ENCODE data around the gene KCNK15. TPM values are rescaled to one million over a fixed set of nuclear protein-coding genes. Genes with fewer than 3 reads are reported as not detected.

Gene KCNK15
- polyA plus RNA-seq, 1 donor (not counting 4 experiments of a cell fraction or from before 2014, with no cell fraction given) = not detected

DNA sequence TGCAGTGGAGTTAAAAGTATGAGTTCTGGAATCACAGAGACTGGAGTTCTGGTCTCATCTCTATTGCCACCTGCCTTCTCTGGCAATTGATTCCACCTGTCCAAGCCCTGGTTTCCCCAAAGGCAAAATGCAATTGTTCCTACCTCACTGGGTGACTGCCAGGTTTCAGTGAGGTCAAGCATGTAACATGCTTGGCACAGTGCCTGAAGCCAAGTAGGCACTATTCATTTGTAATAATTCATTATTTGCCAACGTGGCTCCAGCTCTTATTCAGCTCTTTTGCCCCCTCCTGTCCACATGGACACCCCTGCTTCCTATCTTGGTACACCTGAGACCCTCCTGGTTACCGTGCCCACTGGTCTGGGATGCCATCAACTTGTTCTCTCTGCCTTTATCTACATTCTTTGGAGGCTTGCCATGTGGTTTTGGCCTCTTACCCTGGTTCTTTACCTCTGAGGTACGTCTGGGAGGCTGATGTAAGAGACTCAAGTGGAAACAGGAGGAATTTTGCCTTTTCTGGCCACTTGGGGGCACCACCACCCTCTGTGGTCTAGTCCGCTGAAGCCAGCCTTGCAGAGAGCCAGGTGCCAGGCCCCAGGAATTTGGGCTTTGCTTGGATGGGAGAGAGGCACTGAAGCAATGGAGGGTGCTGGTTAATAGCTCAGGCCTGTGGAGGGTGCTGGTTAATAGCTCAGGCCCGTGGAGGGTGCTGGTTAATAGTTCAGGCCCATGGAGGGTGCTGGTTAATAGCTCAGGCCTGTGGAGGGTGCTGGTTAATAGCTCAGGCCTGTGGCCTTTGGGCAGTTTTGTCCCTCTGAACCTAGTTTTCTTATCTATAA, 1.7 kb downstream of the KCNK15 start:
- Histone ChIP-seq H3K9me3 (ENCODE audit: control insufficient read depth, low read depth, low read length) (no peaks in the 10 kb centered on the region), H3K27me3 (ENCODE audit: control insufficient read depth, extremely low read depth, insufficient read depth, low read length) (peaks cover 71% of the 10 kb centered on the region), H3K4me1 (ENCODE audit: control insufficient read depth, extremely low read depth, insufficient read depth, low read length) (peaks cover 8% of the 10 kb centered on the region), H3K4me3 (ENCODE audit: control insufficient read depth in 2 of 3, extremely low read depth in 1 of 3, insufficient read depth in 2 of 3, low read depth in 1 of 3, low read length in 3 of 3) (peak overlapping the region in 1 of 3 experiments; percentile 29), H3K79me2 (ENCODE audit: control insufficient read depth, insufficient read depth, low read length) (no peaks in the 10 kb centered on the region), H4K20me1 (ENCODE audit: control insufficient read depth, extremely low read depth, insufficient read depth, low read length) (peaks cover 5% of the 10 kb centered on the region), H2AFZ (ENCODE audit: control insufficient read depth, low read length) (no peak overlapping the region), H3K9ac (ENCODE audit: control insufficient read depth, extremely low read depth, insufficient read depth, low read length) (no peak overlapping the region), H3K9me1 (ENCODE audit: control insufficient read depth, extremely low read depth, insufficient read depth, low read length) (no peaks in the 10 kb centered on the region), H3K4me2 (ENCODE audit: control insufficient read depth, extremely low read depth, insufficient read depth, low read depth, low read length) (peak overlapping the region; percentile 42), H3K36me3 (ENCODE audit: control insufficient read depth in 2 of 2, extremely low read depth in 1 of 2, insufficient read depth in 2 of 2, low read length in 2 of 2) (no peaks in the 10 kb centered on the region), H3K27ac (ENCODE audit: control insufficient read depth, insufficient read depth, low read length) (no peak overlapping the region)
- peak; percentile 62 for FAIRE-seq
- dilution Hi-C loops (cut with MboI; ENCODE audit: extremely low pct_ligation_motif_present, low sequenced_read_pairs) = no loop called here
- peak; percentile 64 for DNase-seq (ENCODE audit: low read depth, low spot score)
- TF ChIP-seq, protein P1, sequence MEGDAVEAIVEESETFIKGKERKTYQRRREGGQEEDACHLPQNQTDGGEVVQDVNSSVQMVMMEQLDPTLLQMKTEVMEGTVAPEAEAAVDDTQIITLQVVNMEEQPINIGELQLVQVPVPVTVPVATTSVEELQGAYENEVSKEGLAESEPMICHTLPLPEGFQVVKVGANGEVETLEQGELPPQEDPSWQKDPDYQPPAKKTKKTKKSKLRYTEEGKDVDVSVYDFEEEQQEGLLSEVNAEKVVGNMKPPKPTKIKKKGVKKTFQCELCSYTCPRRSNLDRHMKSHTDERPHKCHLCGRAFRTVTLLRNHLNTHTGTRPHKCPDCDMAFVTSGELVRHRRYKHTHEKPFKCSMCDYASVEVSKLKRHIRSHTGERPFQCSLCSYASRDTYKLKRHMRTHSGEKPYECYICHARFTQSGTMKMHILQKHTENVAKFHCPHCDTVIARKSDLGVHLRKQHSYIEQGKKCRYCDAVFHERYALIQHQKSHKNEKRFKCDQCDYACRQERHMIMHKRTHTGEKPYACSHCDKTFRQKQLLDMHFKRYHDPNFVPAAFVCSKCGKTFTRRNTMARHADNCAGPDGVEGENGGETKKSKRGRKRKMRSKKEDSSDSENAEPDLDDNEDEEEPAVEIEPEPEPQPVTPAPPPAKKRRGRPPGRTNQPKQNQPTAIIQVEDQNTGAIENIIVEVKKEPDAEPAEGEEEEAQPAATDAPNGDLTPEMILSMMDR (optimal IDR thresholded peaks at IDR 0.05 in 1 of 3, IDR thresholded peaks at IDR 0.05 in 1 of 3, conservative IDR thresholded peaks at IDR 0.05 in 1 of 3; ENCODE audit: extremely low read depth in 1 of 3, insufficient read depth in 2 of 3, low read length in 3 of 3) = peak; percentile 80 to 86 (median 86)
- TF ChIP-seq EZH2 (IDR thresholded peaks at IDR 0.05; ENCODE audit: low read length) = no peak

DNA sequence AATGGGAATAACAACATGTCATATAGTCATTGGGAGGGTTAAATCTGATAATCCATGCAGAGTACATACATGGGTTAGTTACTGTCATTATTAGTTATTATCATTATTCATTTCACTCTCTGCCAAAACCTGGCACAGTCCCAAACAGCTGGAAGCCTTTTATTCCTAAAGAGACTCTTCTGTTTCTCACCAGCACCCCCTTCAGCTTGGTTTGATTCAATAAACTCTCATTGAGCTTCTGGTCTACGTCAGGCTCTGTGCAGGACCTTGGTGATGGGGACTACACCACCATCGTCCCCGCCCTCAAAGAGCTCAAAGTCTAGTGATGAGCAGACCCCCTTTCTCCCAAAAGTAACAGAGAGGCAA, 2.3 kb downstream of the KCNK15 start:
- DNase-seq (ENCODE audit: low read depth, low spot score) = no peak
- Histone ChIP-seq H3K9me1 (ENCODE audit: control insufficient read depth, extremely low read depth, insufficient read depth, low read length) (no peaks in the 10 kb centered on the region), H3K4me1 (ENCODE audit: control insufficient read depth, extremely low read depth, insufficient read depth, low read length) (peaks cover 8% of the 10 kb centered on the region), H4K20me1 (ENCODE audit: control insufficient read depth, extremely low read depth, insufficient read depth, low read length) (peaks cover 5% of the 10 kb centered on the region), H3K9ac (ENCODE audit: control insufficient read depth, extremely low read depth, insufficient read depth, low read length) (no peak overlapping the region), H3K27ac (ENCODE audit: control insufficient read depth, insufficient read depth, low read length) (no peak overlapping the region), H3K27me3 (ENCODE audit: control insufficient read depth, extremely low read depth, insufficient read depth, low read length) (peaks cover 71% of the 10 kb centered on the region), H3K4me3 (ENCODE audit: control insufficient read depth in 2 of 3, extremely low read depth in 1 of 3, insufficient read depth in 2 of 3, low read depth in 1 of 3, low read length in 3 of 3) (no peak overlapping the region), H3K36me3 (ENCODE audit: control insufficient read depth in 2 of 2, extremely low read depth in 1 of 2, insufficient read depth in 2 of 2, low read length in 2 of 2) (no peaks in the 10 kb centered on the region), H2AFZ (ENCODE audit: control insufficient read depth, low read length) (no peak overlapping the region), H3K79me2 (ENCODE audit: control insufficient read depth, insufficient read depth, low read length) (no peaks in the 10 kb centered on the region), H3K9me3 (ENCODE audit: control insufficient read depth, low read depth, low read length) (no peaks in the 10 kb centered on the region), H3K4me2 (ENCODE audit: control insufficient read depth, extremely low read depth, insufficient read depth, low read depth, low read length) (no peak overlapping the region)
- TF ChIP-seq, protein P1 (optimal IDR thresholded peaks at IDR 0.05 in 1 of 3, IDR thresholded peaks at IDR 0.05 in 1 of 3, conservative IDR thresholded peaks at IDR 0.05 in 1 of 3; ENCODE audit: extremely low read depth in 1 of 3, insufficient read depth in 2 of 3, low read length in 3 of 3) = no peak
- no peak for TF ChIP-seq EZH2 (IDR thresholded peaks at IDR 0.05; ENCODE audit: low read length)
- no peak for FAIRE-seq
- dilution Hi-C loops (cut with MboI; ENCODE audit: extremely low pct_ligation_motif_present, low sequenced_read_pairs) = no loop called here

All from keratinocyte (primary cell).